GM19043 (cell line): ENCODE results near the gene PTGES2.

Experiments used
- ATAC-seq: cut with Tn5 transposase; IDR thresholded peaks from one replicate; pipeline ENCODE4 v1.9.1; 2021; ENCODE audit warnings: low read depth; ENCODE audit not compliant: unreplicated experiment

Gene PTGES2

DNA sequence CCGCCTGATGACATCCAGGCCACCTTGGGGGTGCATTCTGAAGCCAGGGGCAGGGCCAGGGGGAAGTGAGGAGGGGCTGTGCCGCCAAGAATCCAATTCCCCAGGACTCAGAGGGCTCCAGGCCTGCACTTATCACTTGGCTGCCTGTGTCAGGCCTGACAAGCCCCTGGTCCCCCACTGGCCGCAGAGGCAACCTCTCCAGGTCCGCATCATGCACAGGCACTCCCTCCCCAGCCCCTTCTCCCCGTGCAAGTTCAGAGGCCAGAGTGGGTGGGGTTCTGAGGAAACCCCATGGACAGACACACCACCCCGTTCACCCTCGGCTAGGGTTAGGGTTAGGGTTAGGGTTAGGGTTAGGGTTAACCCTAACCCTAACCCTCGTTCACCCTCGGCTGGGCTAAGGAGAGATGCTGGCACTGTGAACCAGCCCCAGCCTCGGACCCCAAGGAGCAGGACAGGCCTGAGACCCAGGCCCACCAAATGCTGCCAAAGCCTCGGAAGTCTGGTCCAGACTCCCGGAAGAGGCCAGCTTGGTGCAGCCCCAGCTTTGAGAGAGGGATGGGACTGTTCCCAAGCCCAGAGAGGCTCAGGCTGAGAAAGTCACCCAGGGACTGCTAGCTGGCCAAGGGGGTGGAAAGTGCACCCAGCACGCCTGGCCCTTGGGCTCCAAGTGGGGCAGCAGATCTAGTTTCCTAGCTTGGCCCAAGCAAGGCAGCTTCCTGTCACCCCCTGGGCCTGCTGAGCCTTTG, 26.6 kb upstream of the PTGES2 start:
- ATAC-seq, result no peak

DNA sequence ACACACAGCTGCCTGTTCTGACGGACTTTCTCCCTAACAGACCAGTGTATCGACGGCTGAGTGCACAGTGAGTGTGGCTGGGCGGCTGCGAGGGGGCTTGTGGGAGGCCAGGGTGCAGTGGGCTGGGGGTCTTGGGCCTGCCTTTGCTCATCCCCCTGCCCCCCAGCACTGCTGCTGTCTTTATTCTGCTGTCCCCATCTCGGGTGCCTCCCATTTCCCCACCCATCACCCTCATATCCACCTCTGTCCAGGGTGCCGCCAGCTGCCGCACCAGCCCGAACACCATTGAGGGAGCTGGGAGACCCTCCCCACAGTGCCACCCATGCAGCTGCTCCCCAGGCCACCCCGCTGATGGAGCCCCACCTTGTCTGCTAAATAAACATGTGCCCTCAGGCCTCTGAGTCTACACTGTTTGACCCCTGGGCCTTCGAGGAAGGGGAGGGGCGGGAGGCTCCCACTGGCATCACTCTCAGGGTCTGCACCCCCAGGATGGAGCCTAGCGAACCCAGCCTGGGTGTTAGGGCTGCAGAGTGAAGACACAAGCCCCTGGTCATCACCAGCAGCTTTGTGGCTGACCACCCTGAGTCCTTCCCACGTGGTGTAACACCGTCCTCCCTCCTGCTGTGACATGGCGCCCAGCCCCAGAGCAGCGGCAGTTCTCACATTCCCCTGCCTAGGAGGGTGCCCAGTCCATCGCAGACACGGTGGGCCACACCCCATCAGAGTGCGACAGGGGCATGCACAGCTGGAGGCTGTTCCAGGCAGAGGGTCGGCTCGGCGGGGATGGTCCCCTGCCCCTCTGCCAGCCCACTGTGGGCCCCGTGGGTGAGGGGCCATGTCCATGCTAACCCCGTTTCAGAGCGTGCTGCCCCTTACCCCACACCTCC, 25.8 kb upstream of the PTGES2 start:
- no peak for ATAC-seq

DNA sequence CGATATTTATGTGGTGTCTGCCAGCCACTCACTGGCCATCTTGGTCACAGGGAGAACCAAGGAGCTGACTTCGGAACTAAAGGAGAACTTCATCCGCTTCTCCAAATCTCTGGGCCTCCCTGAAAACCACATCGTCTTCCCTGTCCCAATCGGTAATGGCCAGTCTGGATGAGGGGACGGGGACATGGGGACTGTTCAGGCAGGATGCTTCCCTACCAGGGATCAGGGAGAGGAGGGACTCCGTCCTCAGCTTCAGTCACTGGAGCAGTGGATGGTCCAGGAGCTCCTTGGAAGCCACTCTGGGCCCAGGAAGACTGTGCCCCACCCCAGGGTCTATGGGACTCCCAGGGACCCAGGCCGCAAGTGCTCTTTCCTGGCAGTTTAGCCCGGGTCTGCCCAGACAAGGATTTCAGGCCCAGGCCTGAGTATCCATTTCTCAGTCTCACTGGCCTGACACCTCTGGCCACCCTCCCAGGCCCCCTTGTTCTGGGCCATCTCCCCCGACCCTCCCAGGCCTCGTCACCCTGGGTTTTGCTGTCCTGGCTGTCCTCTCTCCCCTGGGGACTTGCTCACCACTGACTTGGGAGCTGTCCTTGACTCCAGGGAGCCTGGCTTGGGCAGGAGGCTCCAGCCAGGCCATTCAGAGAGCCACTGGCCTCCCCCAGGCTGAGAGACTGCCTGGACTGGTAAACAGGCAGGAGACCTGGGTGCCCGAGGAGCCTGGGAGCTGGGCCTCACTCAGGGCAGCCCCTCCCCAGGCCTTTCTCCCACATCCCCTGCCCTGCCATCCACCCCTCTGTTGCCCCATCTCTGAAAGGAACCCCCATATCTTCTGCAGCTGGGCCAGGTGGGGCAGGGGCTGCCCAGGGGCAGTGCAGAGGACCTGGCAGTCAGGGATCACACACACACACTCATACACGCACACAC, 24.9 kb upstream of the PTGES2 start:
- ATAC-seq, result no peak

DNA sequence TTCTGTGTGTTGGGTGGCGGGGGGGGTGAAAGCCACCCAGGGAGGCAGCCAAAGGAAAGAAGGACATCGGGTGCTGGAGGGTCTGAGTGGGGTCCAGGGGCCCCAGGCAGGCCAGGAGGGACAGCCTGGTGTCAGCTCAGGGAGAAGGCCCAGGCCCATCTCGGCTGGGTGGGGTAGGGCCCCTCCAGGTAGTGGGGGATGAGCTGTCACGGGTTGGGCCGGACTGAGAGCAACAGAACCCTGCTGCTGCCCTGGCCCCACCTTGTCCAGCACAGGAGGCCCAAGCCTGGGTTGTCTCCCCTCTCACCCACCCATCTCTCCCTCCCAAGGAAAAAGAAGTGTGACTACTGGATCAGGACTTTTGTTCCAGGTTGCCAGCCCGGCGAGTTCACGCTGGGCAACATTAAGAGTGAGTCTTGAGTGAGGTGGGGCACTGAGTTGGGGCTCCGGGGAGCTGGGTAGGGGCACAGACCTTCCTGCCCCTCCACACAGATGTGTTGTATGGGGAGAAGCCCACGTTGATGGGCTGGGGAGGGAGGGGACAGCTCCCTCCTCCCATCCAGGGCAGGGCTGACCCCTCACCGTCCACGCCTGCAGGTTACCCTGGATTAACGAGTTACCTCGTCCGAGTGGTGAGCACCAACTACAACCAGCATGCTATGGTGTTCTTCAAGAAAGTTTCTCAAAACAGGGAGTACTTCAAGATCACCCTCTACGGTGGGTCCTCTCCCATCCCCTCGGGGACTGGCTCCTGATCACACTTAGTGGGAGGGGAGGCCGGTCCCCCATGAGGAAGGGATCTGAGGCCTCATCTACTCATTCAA, 24.0 kb upstream of the PTGES2 start:
- ATAC-seq, result no peak

DNA sequence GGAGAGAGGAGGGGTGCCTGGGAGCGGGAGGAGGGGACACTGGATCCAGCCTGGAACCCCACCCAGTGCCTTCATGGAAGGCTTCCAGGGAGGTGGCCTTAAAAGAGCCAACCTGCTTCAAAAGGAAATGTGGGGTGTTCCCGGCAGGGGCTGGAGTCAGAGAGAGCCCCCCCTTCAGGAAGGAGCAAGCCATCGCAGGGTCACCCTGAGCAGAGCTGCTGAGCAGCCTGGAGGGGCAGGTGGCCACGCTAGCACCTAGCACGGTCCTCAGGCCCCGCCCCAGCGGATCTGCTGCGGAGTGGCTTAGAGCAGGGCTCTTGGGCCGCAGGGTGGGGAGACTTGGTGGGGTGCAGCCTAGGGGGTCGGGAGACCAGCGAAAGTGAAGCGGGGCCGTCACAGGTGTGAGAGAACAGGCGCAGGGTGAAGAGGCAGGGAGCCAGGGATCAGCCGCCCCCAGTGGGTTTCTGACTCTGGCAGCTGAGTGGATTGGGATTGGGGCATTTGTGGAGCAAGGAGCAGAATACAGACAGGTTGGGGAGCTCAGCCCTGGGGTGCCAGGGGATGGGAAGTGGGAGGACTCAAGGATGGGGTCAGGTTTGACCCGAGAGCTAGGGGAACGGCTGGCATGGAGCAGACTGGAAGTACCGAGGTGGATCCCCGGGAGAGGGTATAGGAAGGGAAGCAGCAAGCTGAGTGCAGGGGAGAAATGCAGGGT, 23.2 kb upstream of the PTGES2 start:
- ATAC-seq, result no peak

DNA sequence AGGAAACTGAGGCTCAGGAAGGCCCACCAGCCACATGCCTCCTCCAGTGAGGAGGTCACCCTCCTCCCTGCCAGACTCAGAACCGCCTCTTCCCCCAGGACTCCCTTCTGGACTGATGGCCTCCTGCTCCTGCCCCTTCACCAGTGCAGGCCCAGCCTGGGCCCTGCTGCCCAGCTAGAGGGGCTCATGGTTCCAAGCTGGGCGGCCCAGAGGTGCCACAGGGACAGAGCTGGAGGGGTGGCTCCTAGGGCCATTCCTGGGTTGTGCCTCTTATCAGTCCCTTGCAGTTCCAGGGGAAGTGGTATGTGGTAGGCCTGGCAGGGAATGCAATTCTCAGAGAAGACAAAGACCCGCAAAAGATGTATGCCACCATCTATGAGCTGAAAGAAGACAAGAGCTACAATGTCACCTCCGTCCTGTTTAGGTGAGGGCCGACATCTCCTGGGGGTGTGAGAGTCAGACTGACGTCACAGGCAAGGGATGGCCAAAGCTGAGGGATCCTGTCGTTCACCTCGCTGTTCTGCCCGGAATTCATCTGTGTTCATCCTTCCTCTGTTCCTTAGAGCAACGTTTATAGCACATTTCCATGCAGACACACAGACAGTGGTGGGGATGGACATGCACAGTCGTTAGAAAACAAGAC, 22.5 kb upstream of the PTGES2 start:
- ATAC-seq, result no peak

DNA sequence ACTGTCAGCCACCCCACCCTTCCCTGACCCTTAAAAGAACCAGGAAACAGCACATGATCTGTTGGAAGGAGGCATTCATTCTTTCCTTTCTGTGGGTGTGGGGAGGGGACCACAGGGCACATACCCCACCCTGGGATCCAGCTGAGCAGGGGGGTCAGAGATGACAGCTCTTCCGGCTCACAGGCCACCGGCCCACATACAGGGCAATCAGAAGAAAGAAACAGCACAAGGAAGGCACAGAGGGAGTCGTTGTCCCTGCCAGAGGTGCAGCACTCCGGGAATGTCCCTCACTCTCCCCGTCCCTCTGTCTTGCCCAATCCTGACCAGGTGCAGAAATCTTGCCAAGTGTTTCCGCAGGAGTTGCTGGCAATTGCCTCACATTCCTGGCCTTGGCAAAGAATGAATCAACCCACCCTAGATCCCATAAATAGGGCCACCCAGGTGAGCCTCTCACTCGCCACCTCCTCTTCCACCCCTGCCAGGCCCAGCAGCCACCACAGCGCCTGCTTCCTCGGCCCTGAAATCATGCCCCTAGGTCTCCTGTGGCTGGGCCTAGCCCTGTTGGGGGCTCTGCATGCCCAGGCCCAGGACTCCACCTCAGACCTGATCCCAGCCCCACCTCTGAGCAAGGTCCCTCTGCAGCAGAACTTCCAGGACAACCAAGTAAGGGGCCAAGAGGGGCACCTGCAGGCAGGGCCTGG, 21.6 kb upstream of the PTGES2 start, which contains the start of gene LCN2:
LCN2 (plus strand) TSS at position 453 of the 701 bp plus-strand sequence; CDS start at position 526, 73 bp downstream.
- no peak for ATAC-seq

DNA sequence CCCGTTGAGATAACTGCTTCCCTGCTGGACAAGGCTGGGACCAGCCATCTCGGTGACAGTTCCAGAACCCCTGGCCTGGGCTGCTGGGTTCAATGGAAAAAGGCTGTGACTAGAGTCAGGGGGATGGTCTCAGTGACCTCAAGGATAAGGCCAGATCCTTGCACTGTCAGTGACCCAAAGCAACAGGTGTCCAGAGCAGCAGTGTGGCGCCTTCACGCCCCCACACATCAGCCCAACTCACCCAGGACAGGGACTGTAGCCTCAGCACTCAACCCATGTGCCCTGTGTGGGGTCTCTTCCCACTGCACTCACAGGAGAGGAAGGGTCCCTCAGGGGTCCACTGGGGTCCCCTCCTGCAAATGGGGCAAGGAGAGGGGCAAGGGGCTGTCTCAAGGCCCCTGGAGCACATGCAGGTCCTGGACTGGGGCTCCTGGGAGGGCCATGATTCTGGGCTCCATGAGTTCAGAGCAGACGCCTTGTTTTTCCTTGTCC, 21.0 kb upstream of the PTGES2 start:
- no peak for ATAC-seq

DNA sequence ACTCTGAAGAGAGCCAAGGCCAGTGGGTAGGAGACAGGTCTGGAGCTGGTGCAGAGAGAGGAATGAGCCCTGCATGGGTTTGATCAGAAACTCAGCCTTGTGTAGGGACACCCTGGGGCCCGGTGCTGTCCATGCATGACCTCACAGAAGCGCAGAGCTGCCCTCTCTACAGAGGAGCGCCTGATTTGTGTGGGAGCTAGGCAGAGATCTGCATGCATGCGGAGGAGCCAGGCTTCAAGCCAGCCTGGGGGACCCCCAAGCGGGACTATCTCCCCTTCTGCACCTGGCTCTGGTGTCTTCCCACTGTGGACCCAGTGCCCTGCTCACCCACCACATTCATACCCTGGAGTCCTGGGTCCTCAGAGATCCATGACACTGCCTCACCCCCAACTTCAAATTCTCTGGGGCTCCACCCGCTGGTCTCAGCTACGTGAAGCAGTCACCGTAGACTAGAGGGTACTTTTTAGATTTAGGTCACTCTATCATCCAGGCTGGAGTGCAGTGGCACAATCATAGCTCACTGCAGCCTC, 19.1 kb upstream of the PTGES2 start:
- no peak for ATAC-seq

DNA sequence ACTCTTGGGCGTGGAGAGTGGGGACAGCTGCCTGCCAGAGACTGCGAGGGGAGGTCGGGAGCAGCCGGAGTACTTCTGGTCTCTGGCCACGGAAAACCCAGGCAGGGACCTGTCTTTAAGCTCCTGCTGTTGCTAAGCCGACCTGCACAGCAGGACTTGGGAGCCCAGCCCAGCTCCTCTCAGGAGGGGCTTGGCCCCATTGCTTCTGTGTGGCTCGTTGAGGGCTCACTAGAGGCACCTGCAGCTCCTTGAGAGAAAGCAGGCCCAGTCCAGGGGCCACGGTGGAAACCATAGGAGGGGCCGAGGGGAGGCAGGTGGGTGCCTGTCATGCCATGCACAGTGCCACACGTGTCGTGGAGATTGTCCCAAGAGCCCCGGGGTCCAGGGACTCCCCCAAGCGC, 18.4 kb upstream of the PTGES2 start:
- ATAC-seq, result no peak

DNA sequence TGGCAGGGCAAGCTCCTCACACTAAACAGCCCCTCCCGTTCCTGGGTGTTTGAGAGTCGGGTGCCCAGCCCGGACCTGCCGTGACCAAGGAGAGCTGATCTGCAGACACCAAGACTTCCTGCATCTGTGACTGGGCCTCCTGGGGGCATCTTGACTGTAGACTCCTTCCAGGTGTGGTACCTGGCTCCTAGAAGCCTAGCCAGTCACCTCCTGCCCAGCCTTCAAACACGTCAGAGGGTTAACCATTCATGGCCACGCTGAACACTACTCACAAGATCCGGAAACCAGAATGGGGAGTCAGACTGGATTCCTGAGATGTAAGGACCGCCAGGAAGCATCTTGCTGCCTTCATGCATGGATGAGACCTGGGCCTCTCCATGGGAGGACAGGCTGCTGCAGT, 18.0 kb upstream of the PTGES2 start:
- no peak for ATAC-seq

DNA sequence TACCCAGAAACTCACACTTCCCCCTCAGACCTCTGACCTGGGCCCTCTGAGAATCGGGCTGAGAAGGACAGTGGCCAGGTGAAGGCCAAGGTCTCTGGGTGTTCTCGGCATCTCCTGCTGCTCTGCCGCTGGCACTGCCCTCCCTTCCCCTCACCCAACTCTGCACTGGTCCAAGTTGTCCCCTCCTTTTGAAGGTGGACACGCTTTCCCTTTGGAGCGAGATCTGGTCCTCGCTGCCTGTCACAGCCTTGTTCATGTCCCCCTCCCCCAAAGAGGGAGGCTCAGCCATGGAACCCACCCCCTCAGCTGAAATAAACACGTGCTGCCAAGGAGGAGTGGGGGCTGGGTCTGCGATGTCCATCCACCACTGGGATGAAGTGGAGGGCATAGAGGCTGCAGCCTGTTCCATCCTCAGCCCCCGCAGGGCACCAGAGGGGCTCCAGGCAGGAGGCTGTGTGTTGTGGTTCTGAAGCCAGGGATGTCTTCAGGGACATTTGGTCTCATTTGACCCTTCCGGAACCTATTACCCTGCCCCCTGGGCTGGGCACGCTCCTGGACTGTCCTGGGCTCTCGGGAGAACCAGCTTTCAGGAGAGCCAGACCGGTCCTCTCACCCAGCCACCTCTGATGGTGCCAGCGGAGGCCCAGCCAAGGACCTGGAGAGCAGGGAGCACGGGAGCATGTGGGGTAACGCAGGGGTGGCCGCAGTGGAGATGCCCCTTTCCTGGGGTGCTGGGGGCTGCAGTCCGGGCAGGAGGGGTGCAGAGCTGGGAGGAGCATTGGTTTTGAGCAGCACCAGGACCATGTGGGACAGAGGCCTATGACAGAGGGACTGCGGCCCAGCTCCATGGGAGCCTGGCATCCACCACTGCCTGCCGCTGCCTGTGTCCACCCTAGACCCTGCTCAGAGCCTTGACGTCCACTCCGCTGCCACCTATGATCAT, 17.0 kb upstream of the PTGES2 start:
- no peak for ATAC-seq

DNA sequence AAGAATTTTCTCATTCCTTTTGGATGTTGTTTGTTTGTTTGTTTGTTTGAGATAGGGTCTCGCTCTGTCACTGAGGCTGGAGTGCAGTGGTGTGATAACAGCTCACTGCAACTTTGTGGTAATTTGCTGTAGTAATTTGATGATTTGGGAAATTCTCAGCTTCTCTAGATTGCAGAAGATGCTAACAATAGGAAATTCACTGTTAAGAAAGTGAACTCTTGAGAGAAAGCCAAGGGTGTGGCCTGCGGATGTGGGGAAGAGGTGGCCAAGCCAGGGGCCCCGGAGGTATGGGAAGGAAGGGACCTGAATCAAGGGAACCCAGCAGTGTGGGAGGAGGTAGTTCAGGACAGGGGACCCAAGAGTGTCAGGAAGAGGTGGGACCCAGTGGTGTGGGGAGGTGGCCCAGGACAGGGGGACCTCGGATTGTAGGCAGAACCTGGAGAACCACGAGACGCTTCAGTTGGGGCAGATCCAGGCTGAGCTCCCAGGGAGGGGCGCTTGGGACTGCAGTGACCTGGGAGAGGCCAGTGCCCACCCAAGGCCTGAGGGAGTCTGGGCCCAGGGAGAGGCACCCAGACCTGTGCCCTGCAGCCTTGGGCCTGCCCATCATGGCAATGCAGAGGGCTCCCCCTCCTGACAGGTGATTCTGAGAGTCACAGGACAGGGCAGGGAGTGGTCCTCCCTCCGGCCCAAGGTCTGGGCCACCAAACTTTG, 16.2 kb upstream of the PTGES2 start:
- no peak for ATAC-seq

DNA sequence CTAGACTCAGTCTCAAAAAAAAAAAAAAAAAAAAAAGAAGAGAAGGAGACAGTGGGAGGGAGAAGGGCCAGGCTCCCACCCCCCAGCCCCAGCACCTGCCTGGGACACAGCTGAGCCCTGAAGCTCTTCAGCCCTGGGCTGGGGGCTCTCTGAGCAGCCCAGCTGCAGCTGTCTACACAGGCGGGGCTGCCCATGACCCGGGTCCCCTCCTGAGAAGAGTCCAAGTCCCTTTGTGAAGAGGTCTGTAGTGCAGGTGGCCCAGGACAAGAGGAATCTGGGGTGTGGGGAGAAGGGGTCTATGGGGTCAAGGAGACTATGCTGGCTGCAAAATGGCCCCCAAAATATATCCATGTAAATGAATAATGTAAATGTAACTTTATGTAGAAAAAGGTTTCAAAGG, 15.1 kb upstream of the PTGES2 start:
- no peak for ATAC-seq

DNA sequence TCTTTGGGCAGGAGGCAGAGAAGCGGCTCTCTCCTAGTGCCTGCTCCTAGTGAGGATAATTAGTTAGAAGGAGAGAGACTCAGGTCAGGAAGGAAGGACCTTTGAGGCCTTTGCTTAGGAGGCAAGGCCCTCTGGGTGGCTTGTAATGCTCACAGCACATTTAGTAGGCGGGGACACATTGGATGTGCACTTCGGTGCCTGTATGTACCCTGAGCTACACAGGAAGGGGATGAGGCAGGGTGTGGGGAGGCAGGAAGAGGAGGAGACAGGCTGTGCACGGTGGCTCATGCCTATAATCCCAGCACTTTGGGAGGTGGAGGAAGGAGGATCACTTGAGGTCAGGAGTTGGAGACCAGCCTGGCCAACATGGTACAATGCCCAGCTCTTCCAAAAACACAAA, 14.5 kb upstream of the PTGES2 start:
- no peak for ATAC-seq

DNA sequence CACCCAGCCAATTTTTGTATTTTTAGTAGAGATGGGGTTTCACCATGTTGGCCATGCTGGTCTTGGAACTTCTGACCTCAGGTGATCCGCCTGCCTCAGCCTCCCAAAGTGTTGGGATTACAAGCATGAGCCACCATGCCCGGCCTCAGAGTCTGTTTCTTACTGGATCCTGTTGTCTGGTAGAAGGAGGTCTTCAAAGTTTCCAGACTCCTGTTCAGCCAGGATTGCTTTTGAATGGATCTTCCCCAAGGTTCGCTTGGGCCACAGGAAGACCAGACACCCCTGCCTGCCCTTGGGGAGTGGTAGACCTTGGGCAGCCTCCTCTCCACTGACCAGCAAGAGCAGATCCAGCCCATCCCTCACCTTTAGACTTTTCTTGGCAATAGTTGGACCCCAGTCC, 14.1 kb upstream of the PTGES2 start:
- no peak for ATAC-seq
